OCI-LY7 (cell line): ENCODE measurements around the gene SH3RF3. TPM values are rescaled to one million over a fixed set of nuclear protein-coding genes. Genes with fewer than 3 reads are reported as not detected.

Experiments used
- BruUV-seq: library from RNA; stranded (reverse); fragments of 400-500 nt; replicated peaks from 2 replicates; lab custom pipeline; 2021; lab: Mats Ljungman, UMichigan
- CTCF ChIA-PET: fragments of 300-600 bp; sonication (Branson Sonifier 250); formaldehyde crosslinking; loops from one replicate; lab custom pipeline; 2022; ENCODE audit warnings: antibody characterized with exemption; ENCODE audit not compliant: unreplicated experiment; lab: Charles Lee
- POLR2A ChIA-PET: fragments of 300-600 bp; sonication (Branson Sonifier 250); formaldehyde crosslinking; loops from one replicate; lab custom pipeline; 2022; ENCODE audit warnings: antibody characterized with exemption; lab: Charles Lee
- DNase-seq: peaks from one replicate; pipeline ENCODE4 v3.0.0-alpha.2; 2015; ENCODE audit warnings: low spot score
- H2AFZ ChIP-seq: fragments of 200-600 bp; sonication (generic), shearing (Covaris generic); 2 replicates; pipeline ENCODE4 v1.6.1; 2014; ENCODE audit warnings: mild to moderate bottlenecking, antibody characterized with exemption, low read length, moderate library complexity
- H3K27ac ChIP-seq: fragments of 200-600 bp; sonication (generic); 2 replicates; pipeline ENCODE4 v1.5.1; 2014; ENCODE audit warnings: mixed run types, low read depth, mild to moderate bottlenecking, moderate library complexity, low read length, inconsistent platforms; ENCODE audit not compliant: poor library complexity, severe bottlenecking
- H3K36me3 ChIP-seq: fragments of 200-600 bp; sonication (generic); 2 replicates; pipeline ENCODE4 v1.6.1; 2014; ENCODE audit warnings: mild to moderate bottlenecking, antibody characterized with exemption, low read length, moderate library complexity, mixed read lengths; ENCODE audit not compliant: insufficient read depth
- H3K4me1 ChIP-seq: fragments of 200-600 bp; sonication (generic); 2 replicates; pipeline ENCODE4 v1.5.1; 2014; ENCODE audit warnings: mild to moderate bottlenecking, low read length; ENCODE audit not compliant: insufficient read depth, poor library complexity, severe bottlenecking
- H3K4me2 ChIP-seq: fragments of 200-600 bp; sonication (generic); 2 replicates; pipeline ENCODE4 v1.6.1; 2014; ENCODE audit warnings: mild to moderate bottlenecking, low read length
- H3K4me3 ChIP-seq: fragments of 200-600 bp; sonication (generic); 2 replicates; pipeline ENCODE4 v1.5.1; 2014; ENCODE audit warnings: mild to moderate bottlenecking, low read depth, low read length; ENCODE audit not compliant: poor library complexity, severe bottlenecking
- H3K79me2 ChIP-seq: fragments of 200-600 bp; sonication (generic); 2 replicates; pipeline ENCODE4 v1.6.1; 2016; ENCODE audit warnings: low read depth, mild to moderate bottlenecking, low read length, moderate library complexity, mixed read lengths; ENCODE audit not compliant: insufficient read depth
- H3K9me2 ChIP-seq: fragments of 200-600 bp; sonication (generic); 2 replicates; pipeline ENCODE4 v1.6.1; 2016; ENCODE audit warnings: mild to moderate bottlenecking, low read length, mixed read lengths; ENCODE audit not compliant: insufficient read depth
- H3K9me3 ChIP-seq: fragments of 200-600 bp; sonication (generic); 2 replicates; pipeline ENCODE4 v1.6.1; 2014; ENCODE audit warnings: mild to moderate bottlenecking, mixed run types, low read length, mixed read lengths
- H4K20me1 ChIP-seq: fragments of 200-600 bp; sonication (generic); 2 replicates; pipeline ENCODE4 v1.6.1; 2014; ENCODE audit warnings: mild to moderate bottlenecking, antibody characterized with exemption, low read length, moderate library complexity, mixed read lengths; ENCODE audit not compliant: insufficient read depth
- CTCF ChIP-seq: fragments of 200-600 bp; sonication (generic); conservative IDR thresholded peaks from 2 replicates; pipeline ENCODE4 v1.5.1; 2014; ENCODE audit warnings: mild to moderate bottlenecking, antibody characterized with exemption, low read length, moderate library complexity, mixed read lengths
- EZH2phosphoT487 ChIP-seq: fragments of 200-600 bp; sonication (generic); IDR thresholded peaks from 2 replicates; pipeline ENCODE4 v1.6.1; 2018; ENCODE audit warnings: low read depth, borderline replicate concordance, mild to moderate bottlenecking, mixed run types, antibody characterized with exemption, low read length, moderate library complexity, mixed read lengths
- intact Hi-C: fragments of 100-400 bp; cut with micrococcal nuclease; formaldehyde crosslinking; loops from one replicate; pipeline ENCODE4 v1.10.0; 2022; ENCODE audit not compliant: unreplicated experiment
- total RNA-seq, 2 experiments: library from RNA; depleted of rRNA in 1 of 2; stranded (reverse); fragments of >200 nt in 1 of 2; shearing (Covaris generic) in 1 of 2; gene quantifications; 2 replicates each; pipeline ENCODE4 v1.2.3, GENCODE V29; 2014 to 2022

SH3RF3 gene
- total RNA-seq, 2 experiments from 2014 or later: not detected

GRCh38 chr2:109123586-109124201 lies 5.3 kb upstream of the SH3RF3 start:
- H3K4me3 ChIP-seq: no peak overlapping the region
- TF ChIP-seq CTCF (no peak), EZH2phosphoT487 (no peak)
- H2AFZ ChIP-seq: no peak overlapping the region
- no peaks in the 10 kb centered on the region for H3K79me2 ChIP-seq
- H3K4me1 ChIP-seq: no peaks in the 10 kb centered on the region
- BruUV-seq: no TSS peak
- no peaks in the 10 kb centered on the region for H4K20me1 ChIP-seq
- H3K4me2 ChIP-seq: no peak overlapping the region
- no peaks in the 10 kb centered on the region for H3K9me3 ChIP-seq
- no peak for DNase-seq
- H3K9me2 ChIP-seq: no peaks in the 10 kb centered on the region
- intact Hi-C loops: no loop called here
- ChIA-PET POLR2A (no interaction called here), CTCF (no interaction called here)
- no peak overlapping the region for H3K27ac ChIP-seq
- no peaks in the 10 kb centered on the region for H3K36me3 ChIP-seq

DNA sequence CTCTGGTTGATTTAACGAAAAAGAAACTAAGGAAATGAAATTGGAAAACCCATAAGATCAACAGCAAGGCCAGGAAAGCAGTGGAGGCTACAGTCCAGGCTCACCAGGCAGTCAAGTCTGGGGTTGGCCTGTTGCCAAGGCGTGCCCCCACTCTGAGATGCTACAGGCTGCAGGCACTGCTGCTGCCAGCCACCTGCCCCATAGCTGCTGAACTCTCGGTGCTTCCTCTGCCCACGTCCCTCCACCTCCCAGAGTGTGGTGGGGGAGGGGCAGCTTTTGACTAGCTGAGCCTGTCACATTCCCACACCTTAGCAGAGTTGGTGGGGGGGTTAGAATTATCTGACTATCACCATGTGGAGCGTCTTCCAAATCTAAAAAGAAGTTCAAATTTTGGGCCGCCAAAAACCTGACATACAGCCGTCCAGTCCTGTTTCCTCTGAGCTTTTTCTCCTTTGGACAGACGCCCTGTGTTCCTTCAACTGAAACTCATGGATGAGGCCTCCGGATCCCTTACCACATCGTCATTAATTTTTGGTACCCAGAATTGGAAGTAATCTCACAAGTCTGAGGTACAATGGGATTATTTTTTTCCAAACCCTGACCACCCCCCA lies 3.9 kb upstream of the SH3RF3 start:
- no peaks in the 10 kb centered on the region for H4K20me1 ChIP-seq
- H3K9me2 ChIP-seq: no peaks in the 10 kb centered on the region
- DNase-seq: no peak
- intact Hi-C loops: no loop called here
- ChIA-PET CTCF (no interaction called here), POLR2A (no interaction called here)
- H3K4me1 ChIP-seq: no peaks in the 10 kb centered on the region
- no peaks in the 10 kb centered on the region for H3K9me3 ChIP-seq
- BruUV-seq: no TSS peak
- H3K79me2 ChIP-seq: no peaks in the 10 kb centered on the region
- H3K36me3 ChIP-seq: no peaks in the 10 kb centered on the region
- H3K4me2 ChIP-seq: no peak overlapping the region
- no peak overlapping the region for H3K4me3 ChIP-seq
- no peak overlapping the region for H3K27ac ChIP-seq
- TF ChIP-seq EZH2phosphoT487 (no peak), CTCF (no peak)
- no peak overlapping the region for H2AFZ ChIP-seq
